Right lobe of liver (tissue), 6 donors: ENCODE data around the gene PTTG1. TPM values are rescaled to one million over a fixed set of nuclear protein-coding genes. Genes with fewer than 3 reads are reported as not detected.

Source experiments
- ATAC-seq, 4 donors: fragments of 200-7000 bp; cut with Tn5 transposase; one replicate each; pipeline ENCODE4 v1.9.1; 2020; ENCODE audit warnings: mild to moderate bottlenecking in 4 of 4, moderate library complexity in 4 of 4
- DNase-seq, 3 donors: peaks; one replicate each; pipeline ENCODE4 v3.0.0-alpha.2; 2020
- H3K27ac ChIP-seq, 3 donors: fragments of 200-600 bp; one replicate each; pipeline ENCODE4 v1.8.0; 2022
- H3K27me3 ChIP-seq, 2 donors: fragments of 200-600 bp; one replicate each; pipeline ENCODE4 v1.8.0; 2022
- H3K36me3 ChIP-seq, 4 donors: fragments of 200-600 bp; sonication (generic) in 1 of 4; one replicate each; pipeline versions ENCODE4 v1.5.1 to v1.8.0; 2017 to 2022; ENCODE audit warnings: control low read depth in 1 of 4
- H3K4me1 ChIP-seq, 4 donors: fragments of 200-600 bp; sonication (generic) in 1 of 4; one replicate each; pipeline versions ENCODE4 v1.5.1 to v1.8.0; 2017 to 2022; ENCODE audit warnings: control low read depth in 1 of 4
- H3K4me3 ChIP-seq, 3 donors: fragments of 200-600 bp; one replicate each; pipeline ENCODE4 v1.8.0; 2022
- H3K9me3 ChIP-seq, 4 donors: fragments of 200-600 bp; sonication (generic) in 1 of 4; one replicate each; pipeline versions ENCODE4 v1.5.1 to v1.8.0; 2017 to 2022; ENCODE audit warnings: control low read depth in 1 of 4
- CTCF ChIP-seq, 4 donors: fragments of 200-600 bp in 3 of 4; fragments of 450-650 bp in 1 of 4; IDR thresholded peaks; one replicate each; pipeline versions ENCODE4 v1.5.1 to v1.8.0; 2016 to 2022; ENCODE audit warnings: antibody characterized with exemption in 4 of 4, mild to moderate bottlenecking in 2 of 4
- POLR2A ChIP-seq: fragments of 450-650 bp; IDR thresholded peaks from one replicate; pipeline ENCODE4 v1.6.1; 2017; ENCODE audit warnings: antibody characterized with exemption, mild to moderate bottlenecking
- WGBS: methylation state at CpG from one replicate; pipeline ENCODE4 v1.1.6; 2018; ENCODE audit warnings: low coverage, low lambda C conversion rate; ENCODE audit not compliant: insufficient coverage; ENCODE audit errors: missing lambda C conversion rate; 5-methylcytosine and 5-hydroxymethylcytosine counted together
- intact Hi-C, 2 donors: fragments of 100-400 bp; cut with DNase I; formaldehyde crosslinking; loops; one replicate each; pipeline versions ENCODE4 v1.11.2 to v1.14.1; 2022
- total RNA-seq, 6 experiments: library from RNA; depleted of rRNA in 2 of 6; stranded (reverse); fragments of >200 nt in 2 of 6; fragmentation: NEBNext Ultra II Directional in 3 of 6; extraction: Animal tissue kit (Norgen Biotek cat#: 25700) in 3 of 6; gene quantifications; one replicate each; pipeline versions ENCODE4 v1.1.0 to v1.2.4, GENCODE V29; 2016 to 2023
- donor health status: DM: no; HTN: yes; CAD: no.
- donor health status: DM: no; HTN: no; CAD: no.
- donor health status: DM: no; HTN: no; CAD: no.
- donor health status: DM: no; HTN: yes; CAD: no.
- donor health status: DM: no; HTN: yes; CAD: no.

PTTG1 gene
- total RNA-seq, 6 experiments from 2014 or later, result 0.51 to 5.9 (median 2.6) TPM

GRCh38 chr5:160449458-160449857 lies 27.8 kb downstream of the PTTG1 start:
- Histone ChIP-seq H3K4me3 (no peak overlapping the region), H3K9me3 (no peaks in the 10 kb centered on the region), H3K4me1 (no peaks in the 10 kb centered on the region), H3K27ac (no peak overlapping the region), H3K36me3 (no peaks in the 10 kb centered on the region), H3K27me3 (no peaks in the 10 kb centered on the region)
- intact Hi-C loops, result no loop called here
- DNase-seq, result no peak
- WGBS, result 60% methylated on average over 3 of the region's 3 CpGs
- TF ChIP-seq POLR2A (no peak), CTCF (IDR thresholded peaks at IDR 0.05) (no peak)
- ATAC-seq, result no peak

- no peak for TF ChIP-seq CTCF (IDR thresholded peaks at IDR 0.05)
- no peak for TF ChIP-seq POLR2A
- Histone ChIP-seq H3K27me3 (no peaks in the 10 kb centered on the region), H3K36me3 (no peaks in the 10 kb centered on the region), H3K27ac (no peak overlapping the region), H3K4me3 (no peak overlapping the region), H3K4me1 (no peaks in the 10 kb centered on the region), H3K9me3 (no peaks in the 10 kb centered on the region)
- intact Hi-C loops, result no loop called here
- WGBS, result 74% methylated on average over 9 of the region's 9 CpGs
- ATAC-seq, result no peak
- DNase-seq, result no peak
These were observed 28.7 kb downstream of the PTTG1 start for GRCh38 chr5:160450164-160450932.

- H3K27ac ChIP-seq, result no peak overlapping the region
- DNase-seq, result no peak
- no peaks in the 10 kb centered on the region for H3K4me1 ChIP-seq
- 87% methylated on average over 2 of the region's 2 CpGs for WGBS
- no peaks in the 10 kb centered on the region for H3K9me3 ChIP-seq
- intact Hi-C loops, result no loop called here
- H3K36me3 ChIP-seq, result no peaks in the 10 kb centered on the region
- H3K27me3 ChIP-seq, result no peaks in the 10 kb centered on the region
- TF ChIP-seq POLR2A (no peak), CTCF (IDR thresholded peaks at IDR 0.05) (no peak)
- ATAC-seq, result no peak
- H3K4me3 ChIP-seq, result no peak overlapping the region
These were observed 29.6 kb downstream of the PTTG1 start for GRCh38 chr5:160451281-160451680.

GRCh38 chr5:160452036-160452435 lies 30.4 kb downstream of the PTTG1 start:
- Histone ChIP-seq H3K27ac (no peak overlapping the region), H3K9me3 (no peaks in the 10 kb centered on the region), H3K4me1 (no peaks in the 10 kb centered on the region), H3K4me3 (no peak overlapping the region), H3K36me3 (no peaks in the 10 kb centered on the region), H3K27me3 (no peaks in the 10 kb centered on the region)
- no peak for ATAC-seq
- TF ChIP-seq POLR2A (no peak), CTCF (IDR thresholded peaks at IDR 0.05) (no peak)
- intact Hi-C loops, result no loop called here
- no peak for DNase-seq
